Caco-2 (cell line): ENCODE results near the gene VIPR1. TPM values are rescaled to one million over a fixed set of nuclear protein-coding genes. Genes with fewer than 3 reads are reported as not detected.
A peak's percentile ranks its signal among the peaks of the same experiment; 100 is the strongest.
"Not testable (repeated sequence)": the region's sequence is repeated elsewhere in the genome, so short reads cannot be mapped to it uniquely, and the experiment has no call there.

Experiments used
- BruUV-seq: library from RNA; stranded (reverse); fragments of 400-500 nt; replicated peaks from 2 replicates; lab custom pipeline; 2021; lab: Mats Ljungman, UMichigan
- CTCF ChIA-PET: fragments of 300-600 bp; sonication (Branson Sonifier 250); formaldehyde crosslinking; loops from one replicate; lab custom pipeline; 2022; ENCODE audit warnings: antibody characterized with exemption; lab: Charles Lee
- POLR2A ChIA-PET: fragments of 300-600 bp; sonication (Branson Sonifier 250); formaldehyde crosslinking; loops from one replicate; lab custom pipeline; 2022; ENCODE audit warnings: antibody characterized with exemption; lab: Charles Lee
- DNase-seq, 2 experiments: peaks; one replicate each; pipeline versions ENCODE4 v3.0.0 to v3.0.0-alpha.2; 2020 to 2022
- H3K27me3 ChIP-seq: replicated peaks from 2 replicates; pipeline ENCODE4 v1.6.0; 2011; ENCODE audit warnings: low read length; ENCODE audit not compliant: control insufficient read depth, insufficient read depth
- H3K36me3 ChIP-seq: 2 replicates; pipeline ENCODE4 v1.5.1; 2011; ENCODE audit warnings: low read length; ENCODE audit not compliant: control insufficient read depth, insufficient read depth
- H3K4me1 ChIP-seq: fragments of 250-450 bp; sonication (Bioruptor Pico); 2 replicates; pipeline ENCODE4 v1.5.1; 2020; ENCODE audit warnings: mild to moderate bottlenecking
- H3K4me3 ChIP-seq: 2 replicates; pipeline ENCODE4 v1.5.1; 2011; ENCODE audit warnings: low read depth, mild to moderate bottlenecking, control low read depth, low read length
- H3K9me3 ChIP-seq: fragments of 250-450 bp; sonication (Bioruptor Pico); 2 replicates; pipeline ENCODE4 v1.5.1; 2020; ENCODE audit warnings: mild to moderate bottlenecking, moderate library complexity
- H3K27ac Mint-ChIP-seq: one replicate; pipeline ENCODE4 v1.8.0; 2022; ENCODE audit warnings: mixed read lengths; ENCODE audit not compliant: unreplicated experiment
- H3K27me3 Mint-ChIP-seq: one replicate; pipeline ENCODE4 v1.8.0; 2022; ENCODE audit warnings: mixed read lengths; ENCODE audit not compliant: insufficient read depth, unreplicated experiment
- H3K36me3 Mint-ChIP-seq: one replicate; pipeline ENCODE4 v1.8.0; 2022; ENCODE audit warnings: mild to moderate bottlenecking, mixed read lengths; ENCODE audit not compliant: insufficient read depth, unreplicated experiment
- H3K4me1 Mint-ChIP-seq: one replicate; pipeline ENCODE4 v1.8.0; 2022; ENCODE audit warnings: low read depth, mixed read lengths; ENCODE audit not compliant: unreplicated experiment
- H3K4me3 Mint-ChIP-seq: one replicate; pipeline ENCODE4 v1.8.0; 2022; ENCODE audit warnings: mild to moderate bottlenecking, moderate library complexity, mixed read lengths; ENCODE audit not compliant: unreplicated experiment
- H3K9me3 Mint-ChIP-seq: one replicate; pipeline ENCODE4 v1.8.0; 2022; ENCODE audit warnings: mixed read lengths; ENCODE audit not compliant: unreplicated experiment
- intact Hi-C: fragments of 100-400 bp; cut with micrococcal nuclease; formaldehyde crosslinking; loops from one replicate; pipeline ENCODE4 v1.10.0; 2022; ENCODE audit not compliant: unreplicated experiment
- total RNA-seq: library from RNA; stranded (reverse); gene quantifications from 2 replicates; pipeline ENCODE4 v1.2.3, GENCODE V29; 2022
- TF ChIP-seq, protein P1 (sequence below), 2 experiments: fragments of 200-600 bp in 1 of 2; IDR thresholded peaks; 1 replicate in 1 of 2; 2 replicates in 1 of 2; pipeline versions ENCODE4 v1.5.1 to v1.8.0; 2011 to 2022; ENCODE audit warnings: antibody characterized with exemption in 1 of 2, control low read depth in 1 of 2, inconsistent platforms in 1 of 2, low read depth in 1 of 2, low read length in 1 of 2, mild to moderate bottlenecking in 1 of 2, moderate library complexity in 1 of 2; ENCODE audit not compliant: insufficient read depth in 1 of 2, severe bottlenecking in 1 of 2, unreplicated experiment in 1 of 2

The VIPR1 gene
- total RNA-seq, 1 experiment from 2014 or later = 3.8 TPM

DNA sequence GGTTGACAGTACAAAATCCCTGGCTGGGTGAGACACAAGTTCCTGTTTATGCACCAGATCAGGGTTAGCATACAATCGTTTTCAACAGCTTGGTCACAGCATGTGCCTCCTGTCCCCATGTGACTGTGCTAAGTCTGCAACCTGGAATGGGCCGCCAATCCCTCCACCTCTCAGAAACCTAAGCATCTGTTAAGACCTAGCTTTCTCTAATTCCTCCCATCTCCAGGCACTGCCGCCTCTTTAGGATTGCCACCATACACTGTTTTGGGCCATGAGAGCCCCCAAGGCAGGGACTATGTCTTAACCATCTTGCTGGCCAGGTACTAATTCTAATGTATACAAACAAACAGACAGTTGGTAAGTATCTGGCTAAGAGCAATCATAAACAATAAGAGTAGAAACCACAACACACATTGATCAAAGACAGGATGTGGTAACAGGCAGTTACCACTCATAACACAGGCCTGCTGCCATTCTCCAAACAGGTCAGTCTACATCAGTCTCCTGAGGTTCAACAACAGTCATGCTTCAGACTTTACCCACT is 53.7 kb downstream of the VIPR1 start:
- Histone ChIP-seq H3K4me3 (no peak overlapping the region), H3K4me1 (no peaks in the 10 kb centered on the region), H3K9me3 (no peaks in the 10 kb centered on the region), H3K36me3 (no peaks in the 10 kb centered on the region), H3K27me3 (no peaks in the 10 kb centered on the region)
- no peaks in the 10 kb centered on the region for H3K27me3 Mint-ChIP-seq
- no peaks in the 10 kb centered on the region for H3K9me3 Mint-ChIP-seq
- H3K27ac Mint-ChIP-seq = no peak overlapping the region
- no TSS peak for BruUV-seq
- intact Hi-C loops = no loop called here
- TF ChIP-seq, protein P1, sequence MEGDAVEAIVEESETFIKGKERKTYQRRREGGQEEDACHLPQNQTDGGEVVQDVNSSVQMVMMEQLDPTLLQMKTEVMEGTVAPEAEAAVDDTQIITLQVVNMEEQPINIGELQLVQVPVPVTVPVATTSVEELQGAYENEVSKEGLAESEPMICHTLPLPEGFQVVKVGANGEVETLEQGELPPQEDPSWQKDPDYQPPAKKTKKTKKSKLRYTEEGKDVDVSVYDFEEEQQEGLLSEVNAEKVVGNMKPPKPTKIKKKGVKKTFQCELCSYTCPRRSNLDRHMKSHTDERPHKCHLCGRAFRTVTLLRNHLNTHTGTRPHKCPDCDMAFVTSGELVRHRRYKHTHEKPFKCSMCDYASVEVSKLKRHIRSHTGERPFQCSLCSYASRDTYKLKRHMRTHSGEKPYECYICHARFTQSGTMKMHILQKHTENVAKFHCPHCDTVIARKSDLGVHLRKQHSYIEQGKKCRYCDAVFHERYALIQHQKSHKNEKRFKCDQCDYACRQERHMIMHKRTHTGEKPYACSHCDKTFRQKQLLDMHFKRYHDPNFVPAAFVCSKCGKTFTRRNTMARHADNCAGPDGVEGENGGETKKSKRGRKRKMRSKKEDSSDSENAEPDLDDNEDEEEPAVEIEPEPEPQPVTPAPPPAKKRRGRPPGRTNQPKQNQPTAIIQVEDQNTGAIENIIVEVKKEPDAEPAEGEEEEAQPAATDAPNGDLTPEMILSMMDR (IDR thresholded peaks at IDR 0.05; ENCODE audit: insufficient read depth in 1 of 2, low read depth in 1 of 2, low read length in 1 of 2, severe bottlenecking in 1 of 2, unreplicated experiment in 1 of 2) = no peak
- no peaks in the 10 kb centered on the region for H3K4me1 Mint-ChIP-seq
- no peak for DNase-seq
- POLR2A ChIA-PET = no interaction called here
- H3K36me3 Mint-ChIP-seq = peaks cover 55% of the 10 kb centered on the region
- CTCF ChIA-PET = no interaction called here
- H3K4me3 Mint-ChIP-seq = no peak overlapping the region

GRCh38 chr3:42556817-42557216 is 54.4 kb downstream of the VIPR1 start:
- H3K4me1 Mint-ChIP-seq, H3K36me3 ChIP-seq, H3K27me3 ChIP-seq, intact Hi-C loops, H3K4me3 ChIP-seq, H3K4me1 ChIP-seq, H3K9me3 ChIP-seq, H3K27ac Mint-ChIP-seq, H3K9me3 Mint-ChIP-seq, BruUV-seq, DNase-seq, H3K4me3 Mint-ChIP-seq, H3K27me3 Mint-ChIP-seq, POLR2A ChIA-PET, CTCF ChIA-PET: not testable (repeated sequence)
- H3K36me3 Mint-ChIP-seq = peaks cover 59% of the 10 kb centered on the region

GRCh38 chr3:42557854-42558253 is 55.4 kb downstream of the VIPR1 start:
- H3K36me3 ChIP-seq = no peaks in the 10 kb centered on the region
- Mint-ChIP-seq H3K36me3 (peaks cover 55% of the 10 kb centered on the region), H3K27ac (no peak overlapping the region), H3K4me3 (no peak overlapping the region), H3K27me3 (no peaks in the 10 kb centered on the region), H3K9me3 (no peaks in the 10 kb centered on the region), H3K4me1 (peaks cover under 1% of the 10 kb centered on the region)
- POLR2A ChIA-PET = no interaction called here
- peak in 1 of 2 experiments; percentile 24 for DNase-seq
- TF ChIP-seq, protein P1 (IDR thresholded peaks at IDR 0.05; ENCODE audit: insufficient read depth in 1 of 2, low read depth in 1 of 2, low read length in 1 of 2, severe bottlenecking in 1 of 2, unreplicated experiment in 1 of 2) = peak in 1 of 2 experiments; percentile 33
- H3K9me3 ChIP-seq = no peaks in the 10 kb centered on the region
- intact Hi-C loops = no loop called here
- no peaks in the 10 kb centered on the region for H3K4me1 ChIP-seq
- no TSS peak for BruUV-seq
- no peaks in the 10 kb centered on the region for H3K27me3 ChIP-seq
- CTCF ChIA-PET = interaction anchor here (1.1 kb wide), 1 partner anchor 8 kb away, joined by 9 read pairs; no protein-coding TSS in a partner anchor
- H3K4me3 ChIP-seq = no peak overlapping the region
